HepG2 (cell line): ENCODE data around the gene LARP1. TPM values are rescaled to one million over a fixed set of nuclear protein-coding genes. Genes with fewer than 3 reads are reported as not detected.
A peak's percentile ranks its signal among the peaks of the same experiment; 100 is the strongest.

ENCODE experiments used
- FOSL2 ChIP-seq: sonication (generic); formaldehyde crosslinking; IDR thresholded peaks from 2 replicates; pipeline ENCODE4 v1.4.0; 2020; ENCODE audit warnings: missing genetic modification reagents
- GZF1 ChIP-seq: sonication (generic); formaldehyde crosslinking; IDR thresholded peaks from 2 replicates; pipeline ENCODE4 v1.5.1; 2020; ENCODE audit warnings: mild to moderate bottlenecking, missing genetic modification reagents
- HDAC2 ChIP-seq: sonication (generic); formaldehyde crosslinking; IDR thresholded peaks from 2 replicates; pipeline ENCODE4 v1.4.0; 2020; ENCODE audit warnings: missing genetic modification reagents
- IKZF4 ChIP-seq: sonication (generic); formaldehyde crosslinking; IDR thresholded peaks from 2 replicates; pipeline ENCODE4 v1.5.1; 2020; ENCODE audit warnings: borderline replicate concordance, mild to moderate bottlenecking, low read depth, missing genetic modification reagents; ENCODE audit errors: not compliant biosample characterization
- MZF1 ChIP-seq: sonication (generic); formaldehyde crosslinking; IDR thresholded peaks from 2 replicates; pipeline ENCODE4 v1.8.1; 2023; ENCODE audit warnings: mild to moderate bottlenecking, missing genetic modification reagents, borderline replicate concordance
- POGZ ChIP-seq: sonication (generic); formaldehyde crosslinking; IDR thresholded peaks from 2 replicates; pipeline ENCODE4 v1.4.0; 2020; ENCODE audit warnings: mild to moderate bottlenecking, missing genetic modification reagents
- ZBTB8A ChIP-seq: sonication (generic); formaldehyde crosslinking; IDR thresholded peaks from 2 replicates; pipeline ENCODE4 v1.4.0; 2020; ENCODE audit warnings: mild to moderate bottlenecking, low read depth, missing genetic modification reagents, borderline replicate concordance
- ZFP90 ChIP-seq: sonication (generic); formaldehyde crosslinking; IDR thresholded peaks from 2 replicates; pipeline ENCODE4 v1.8.0; 2022; ENCODE audit warnings: missing genetic modification reagents, mild to moderate bottlenecking, inconsistent platforms, borderline replicate concordance
- ZKSCAN8 ChIP-seq: IDR thresholded peaks from 2 replicates; pipeline ENCODE4 v1.6.1; 2016; ENCODE audit warnings: borderline replicate concordance, missing genetic modification reagents, missing compliant biosample characterization
- ZNF292 ChIP-seq: sonication (generic); formaldehyde crosslinking; IDR thresholded peaks from 2 replicates; pipeline ENCODE4 v1.8.1; 2022; ENCODE audit warnings: mild to moderate bottlenecking, low read depth, missing genetic modification reagents, borderline replicate concordance
- ZNF354B ChIP-seq: sonication (generic); formaldehyde crosslinking; IDR thresholded peaks from 2 replicates; pipeline ENCODE4 v1.8.0; 2022; ENCODE audit warnings: mild to moderate bottlenecking, missing genetic modification reagents
- ZNF510 ChIP-seq: sonication (generic); formaldehyde crosslinking; IDR thresholded peaks from 2 replicates; pipeline ENCODE4 v1.4.0; 2020; ENCODE audit warnings: low read depth, mild to moderate bottlenecking, missing genetic modification reagents
- polyA plus RNA-seq, 8 experiments: library from polyadenylated mRNA; depleted of rRNA in 3 of 8; stranded (reverse) in 7 of 8; unstranded in 1 of 8; fragments of >200 nt; fragmentation: Illumina TruSeq in 4 of 8; extraction: Trizol in 4 of 8; gene quantifications; 2 replicates each; pipeline versions ENCODE4 v1.2.1 to v1.2.3, GENCODE V29; 2011 to 2016; ENCODE audit warnings: low read depth in 4 of 8, missing spikeins in 1 of 8, mixed read lengths in 1 of 8; ENCODE audit not compliant: insufficient read depth in 1 of 8
- total RNA-seq, 5 experiments: library from RNA; depleted of rRNA; stranded (reverse); fragments of >200 nt; fragmentation: Illumina TruSeq; extraction: Trizol; gene quantifications; 2 replicates each; pipeline ENCODE4 v1.2.3, GENCODE V29; 2016; ENCODE audit warnings: low read depth in 1 of 5
- TF ChIP-seq, protein P1 (sequence below): IDR thresholded peaks from 2 replicates; pipeline ENCODE4 v1.6.1; 2012; ENCODE audit warnings: low read length, improper control_type of control experiment
- TF ChIP-seq, protein P2 (sequence below): sonication (generic); formaldehyde crosslinking; IDR thresholded peaks from 2 replicates; pipeline ENCODE4 v1.5.1; 2020; ENCODE audit warnings: mild to moderate bottlenecking, moderate library complexity, missing genetic modification reagents
- TF ChIP-seq, protein P3 (sequence below): sonication (generic); formaldehyde crosslinking; IDR thresholded peaks from 2 replicates; pipeline ENCODE4 v1.4.0; 2020; ENCODE audit warnings: missing genetic modification reagents
- TF ChIP-seq, protein P4 (sequence below): sonication (generic); formaldehyde crosslinking; IDR thresholded peaks from 2 replicates; pipeline ENCODE4 v1.8.0; 2022; ENCODE audit warnings: mild to moderate bottlenecking, missing genetic modification reagents, borderline replicate concordance
- TF ChIP-seq, protein P5 (sequence below): sonication (generic); formaldehyde crosslinking; IDR thresholded peaks from 2 replicates; pipeline ENCODE4 v1.8.0; 2022; ENCODE audit warnings: missing genetic modification reagents, mild to moderate bottlenecking, moderate library complexity, borderline replicate concordance

Gene LARP1
- total and polyA plus RNA-seq, 2 of the 13 experiments (the other 11 are each of a cell fraction or from before 2014, with no cell fraction given) = 45.2 to 61.4 TPM

DNA sequence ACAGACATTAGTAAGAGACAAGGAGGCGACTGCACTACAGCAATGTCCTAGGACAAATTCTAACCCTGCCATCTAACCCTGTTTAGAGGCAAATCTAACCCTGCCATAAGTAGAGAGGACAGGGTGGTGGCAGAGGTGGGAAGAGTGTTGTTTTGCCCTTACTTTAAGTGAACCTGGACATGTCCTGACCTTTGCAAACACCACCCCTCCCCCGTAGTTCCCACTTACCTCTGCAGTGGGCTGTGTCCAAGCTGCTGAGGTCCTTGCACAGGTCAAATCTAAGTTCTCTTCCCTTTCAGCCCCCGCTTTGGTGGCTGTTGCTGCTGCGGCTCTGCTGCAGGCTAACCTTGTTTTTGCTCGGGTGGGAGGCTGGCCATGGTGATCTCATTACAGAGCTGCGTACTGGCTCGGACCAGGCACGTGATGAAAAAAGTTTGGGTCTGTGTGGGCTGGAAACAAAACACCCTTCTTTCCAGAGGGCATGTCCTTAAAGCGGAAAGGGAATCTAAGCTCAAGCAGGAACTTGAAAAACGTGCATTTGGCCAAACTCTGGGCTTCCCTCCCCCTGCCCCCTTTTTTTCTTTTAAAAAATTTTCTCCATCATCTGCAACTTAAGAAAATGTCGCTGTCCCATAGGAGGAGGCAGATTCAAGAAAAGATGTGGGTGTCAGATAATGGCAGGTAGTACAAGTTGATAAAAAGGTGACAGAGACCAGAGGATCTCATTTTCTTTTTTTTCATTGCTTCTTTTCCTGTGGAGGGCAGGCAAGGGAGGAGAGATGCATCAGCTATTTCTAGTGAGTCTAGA, 95.3 kb downstream of the LARP1 start, which contains the start of gene FAXDC2 (continued):
- no peak for TF ChIP-seq MZF1 (CRISPR knock-in tag)
- no peak for TF ChIP-seq HDAC2
- 0 out of 2 replicates have a peak, but pooled peaks have one; percentile 15 for TF ChIP-seq FOSL2 (CRISPR knock-in tag)
- TF ChIP-seq, protein P1, sequence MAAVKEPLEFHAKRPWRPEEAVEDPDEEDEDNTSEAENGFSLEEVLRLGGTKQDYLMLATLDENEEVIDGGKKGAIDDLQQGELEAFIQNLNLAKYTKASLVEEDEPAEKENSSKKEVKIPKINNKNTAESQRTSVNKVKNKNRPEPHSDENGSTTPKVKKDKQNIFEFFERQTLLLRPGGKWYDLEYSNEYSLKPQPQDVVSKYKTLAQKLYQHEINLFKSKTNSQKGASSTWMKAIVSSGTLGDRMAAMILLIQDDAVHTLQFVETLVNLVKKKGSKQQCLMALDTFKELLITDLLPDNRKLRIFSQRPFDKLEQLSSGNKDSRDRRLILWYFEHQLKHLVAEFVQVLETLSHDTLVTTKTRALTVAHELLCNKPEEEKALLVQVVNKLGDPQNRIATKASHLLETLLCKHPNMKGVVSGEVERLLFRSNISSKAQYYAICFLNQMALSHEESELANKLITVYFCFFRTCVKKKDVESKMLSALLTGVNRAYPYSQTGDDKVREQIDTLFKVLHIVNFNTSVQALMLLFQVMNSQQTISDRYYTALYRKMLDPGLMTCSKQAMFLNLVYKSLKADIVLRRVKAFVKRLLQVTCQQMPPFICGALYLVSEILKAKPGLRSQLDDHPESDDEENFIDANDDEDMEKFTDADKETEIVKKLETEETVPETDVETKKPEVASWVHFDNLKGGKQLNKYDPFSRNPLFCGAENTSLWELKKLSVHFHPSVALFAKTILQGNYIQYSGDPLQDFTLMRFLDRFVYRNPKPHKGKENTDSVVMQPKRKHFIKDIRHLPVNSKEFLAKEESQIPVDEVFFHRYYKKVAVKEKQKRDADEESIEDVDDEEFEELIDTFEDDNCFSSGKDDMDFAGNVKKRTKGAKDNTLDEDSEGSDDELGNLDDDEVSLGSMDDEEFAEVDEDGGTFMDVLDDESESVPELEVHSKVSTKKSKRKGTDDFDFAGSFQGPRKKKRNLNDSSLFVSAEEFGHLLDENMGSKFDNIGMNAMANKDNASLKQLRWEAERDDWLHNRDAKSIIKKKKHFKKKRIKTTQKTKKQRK = no peak
- TF ChIP-seq POGZ (CRISPR knock-in tag) = peak; percentile 55
- TF ChIP-seq ZNF354B (CRISPR knock-in tag) = no peak
- TF ChIP-seq, protein P2, sequence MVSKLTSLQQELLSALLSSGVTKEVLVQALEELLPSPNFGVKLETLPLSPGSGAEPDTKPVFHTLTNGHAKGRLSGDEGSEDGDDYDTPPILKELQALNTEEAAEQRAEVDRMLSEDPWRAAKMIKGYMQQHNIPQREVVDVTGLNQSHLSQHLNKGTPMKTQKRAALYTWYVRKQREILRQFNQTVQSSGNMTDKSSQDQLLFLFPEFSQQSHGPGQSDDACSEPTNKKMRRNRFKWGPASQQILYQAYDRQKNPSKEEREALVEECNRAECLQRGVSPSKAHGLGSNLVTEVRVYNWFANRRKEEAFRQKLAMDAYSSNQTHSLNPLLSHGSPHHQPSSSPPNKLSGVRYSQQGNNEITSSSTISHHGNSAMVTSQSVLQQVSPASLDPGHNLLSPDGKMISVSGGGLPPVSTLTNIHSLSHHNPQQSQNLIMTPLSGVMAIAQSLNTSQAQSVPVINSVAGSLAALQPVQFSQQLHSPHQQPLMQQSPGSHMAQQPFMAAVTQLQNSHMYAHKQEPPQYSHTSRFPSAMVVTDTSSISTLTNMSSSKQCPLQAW = peak; percentile 53
- no peak for TF ChIP-seq GZF1 (CRISPR knock-in tag)
- peak; percentile 49; the same call in 1 of the 2 replicates for TF ChIP-seq ZNF292
- no peak for TF ChIP-seq ZFP90
- TF ChIP-seq ZKSCAN8 (CRISPR knock-in tag) = no peak
- TF ChIP-seq, protein P3, sequence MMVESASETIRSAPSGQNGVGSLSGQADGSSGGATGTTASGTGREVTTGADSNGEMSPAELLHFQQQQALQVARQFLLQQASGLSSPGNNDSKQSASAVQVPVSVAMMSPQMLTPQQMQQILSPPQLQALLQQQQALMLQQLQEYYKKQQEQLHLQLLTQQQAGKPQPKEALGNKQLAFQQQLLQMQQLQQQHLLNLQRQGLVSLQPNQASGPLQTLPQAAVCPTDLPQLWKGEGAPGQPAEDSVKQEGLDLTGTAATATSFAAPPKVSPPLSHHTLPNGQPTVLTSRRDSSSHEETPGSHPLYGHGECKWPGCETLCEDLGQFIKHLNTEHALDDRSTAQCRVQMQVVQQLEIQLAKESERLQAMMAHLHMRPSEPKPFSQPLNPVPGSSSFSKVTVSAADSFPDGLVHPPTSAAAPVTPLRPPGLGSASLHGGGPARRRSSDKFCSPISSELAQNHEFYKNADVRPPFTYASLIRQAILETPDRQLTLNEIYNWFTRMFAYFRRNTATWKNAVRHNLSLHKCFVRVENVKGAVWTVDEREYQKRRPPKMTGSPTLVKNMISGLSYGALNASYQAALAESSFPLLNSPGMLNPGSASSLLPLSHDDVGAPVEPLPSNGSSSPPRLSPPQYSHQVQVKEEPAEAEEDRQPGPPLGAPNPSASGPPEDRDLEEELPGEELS = peak; percentile 47; the same call in 1 of the 2 replicates
- TF ChIP-seq, protein P4, sequence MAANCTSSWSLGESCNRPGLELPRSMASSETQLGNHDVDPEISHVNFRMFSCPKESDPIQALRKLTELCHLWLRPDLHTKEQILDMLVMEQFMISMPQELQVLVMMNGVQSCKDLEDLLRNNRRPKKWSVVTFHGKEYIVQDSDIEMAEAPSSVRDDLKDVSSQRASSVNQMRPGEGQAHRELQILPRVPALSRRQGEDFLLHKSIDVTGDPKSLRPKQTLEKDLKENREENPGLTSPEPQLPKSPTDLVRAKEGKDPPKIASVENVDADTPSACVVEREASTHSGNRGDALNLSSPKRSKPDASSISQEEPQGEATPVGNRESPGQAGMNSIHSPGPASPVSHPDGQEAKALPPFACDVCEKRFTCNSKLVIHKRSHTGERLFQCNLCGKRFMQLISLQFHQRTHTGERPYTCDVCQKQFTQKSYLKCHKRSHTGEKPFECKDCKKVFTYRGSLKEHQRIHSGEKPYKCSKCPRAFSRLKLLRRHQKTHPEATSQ (CRISPR knock-in tag) = no peak
- TF ChIP-seq ZNF510 (CRISPR knock-in tag) = no peak
- TF ChIP-seq IKZF4 (CRISPR knock-in tag) = no peak
- TF ChIP-seq, protein P5, sequence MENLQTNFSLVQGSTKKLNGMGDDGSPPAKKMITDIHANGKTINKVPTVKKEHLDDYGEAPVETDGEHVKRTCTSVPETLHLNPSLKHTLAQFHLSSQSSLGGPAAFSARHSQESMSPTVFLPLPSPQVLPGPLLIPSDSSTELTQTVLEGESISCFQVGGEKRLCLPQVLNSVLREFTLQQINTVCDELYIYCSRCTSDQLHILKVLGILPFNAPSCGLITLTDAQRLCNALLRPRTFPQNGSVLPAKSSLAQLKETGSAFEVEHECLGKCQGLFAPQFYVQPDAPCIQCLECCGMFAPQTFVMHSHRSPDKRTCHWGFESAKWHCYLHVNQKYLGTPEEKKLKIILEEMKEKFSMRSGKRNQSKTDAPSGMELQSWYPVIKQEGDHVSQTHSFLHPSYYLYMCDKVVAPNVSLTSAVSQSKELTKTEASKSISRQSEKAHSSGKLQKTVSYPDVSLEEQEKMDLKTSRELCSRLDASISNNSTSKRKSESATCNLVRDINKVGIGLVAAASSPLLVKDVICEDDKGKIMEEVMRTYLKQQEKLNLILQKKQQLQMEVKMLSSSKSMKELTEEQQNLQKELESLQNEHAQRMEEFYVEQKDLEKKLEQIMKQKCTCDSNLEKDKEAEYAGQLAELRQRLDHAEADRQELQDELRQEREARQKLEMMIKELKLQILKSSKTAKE (CRISPR knock-in tag) = no peak
- TF ChIP-seq ZBTB8A = no peak
